Measurements from ENCODE around the gene SAE1. TPM values are rescaled to one million over a fixed set of nuclear protein-coding genes. Genes with fewer than 3 reads are reported as not detected.

SAE1 gene
- total RNA-seq, 1 experiment from 2014 or later: 234 TPM

- Histone ChIP-seq H4K8ac (replicated peaks; ENCODE audit: insufficient read length, low read depth, low read length) (no peak overlapping the region), H4K20me1 (ENCODE audit: control insufficient read depth, insufficient read depth, insufficient read length) (no peaks in the 10 kb centered on the region), H3K23ac (ENCODE audit: insufficient read length, low read depth, low read length) (no peak overlapping the region), H4K91ac (ENCODE audit: insufficient read length, low read depth, low read length) (no peak overlapping the region), H3K27me3 (ENCODE audit: insufficient read depth, low read length) (no peaks in the 10 kb centered on the region), H2BK15ac (ENCODE audit: low read depth, low read length) (no peak overlapping the region), H2BK20ac (ENCODE audit: low read depth, low read length, poor library complexity, severe bottlenecking) (no peak overlapping the region), H3T11ph (ENCODE audit: low read length) (no peak overlapping the region), H2BK5ac (ENCODE audit: insufficient read length, low read length) (no peak overlapping the region), H3K56ac (ENCODE audit: insufficient read length, low read depth, low read length) (no peak overlapping the region), H3K18ac (ENCODE audit: insufficient read length, low read depth, low read length) (no peak overlapping the region), H3K4me2 (ENCODE audit: insufficient read depth, insufficient read length, low read length) (no peak overlapping the region), H3K4ac (ENCODE audit: low read depth, low read length) (no peak overlapping the region), H3K9ac (ENCODE audit: extremely low read depth, insufficient read length, low read length) (no peak overlapping the region), H2BK12ac (ENCODE audit: insufficient read length, low read depth, low read length) (no peak overlapping the region), H3K27ac (ENCODE audit: insufficient read length, low read depth, low read length) (no peak overlapping the region), H3K79me2 (ENCODE audit: insufficient read depth, low read length) (peaks cover 5% of the 10 kb centered on the region; the same call in 1 of the 2 replicates), H2AK5ac (ENCODE audit: insufficient read length, low read length) (no peak overlapping the region), H2BK120ac (ENCODE audit: low read depth, low read length, poor library complexity, severe bottlenecking) (no peak overlapping the region), H3K23me2 (ENCODE audit: insufficient read length, low read depth, low read length, poor library complexity, severe bottlenecking) (no peaks in the 10 kb centered on the region), H3K4me1 (ENCODE audit: insufficient read depth, low read length) (no peaks in the 10 kb centered on the region), H3K79me1 (ENCODE audit: insufficient read depth, low read depth, low read length, poor library complexity, severe bottlenecking) (peaks cover 12% of the 10 kb centered on the region), H3K14ac (ENCODE audit: insufficient read depth, low read length) (no peak overlapping the region), H2AFZ (ENCODE audit: low read length) (no peak overlapping the region), H3K9me3 (ENCODE audit: control insufficient read depth, low read depth, low read length) (no peaks in the 10 kb centered on the region), H4K5ac (ENCODE audit: insufficient read length, low read depth, low read length) (no peak overlapping the region)
- Mint-ChIP-seq H3K27me3 (ENCODE audit: low read depth) (no peaks in the 10 kb centered on the region), H3K27ac (peak overlapping the region in 1 of 3 experiments; percentile 31; a peak in 2 of 7 replicates), H3K36me3 (ENCODE audit: insufficient read depth in 1 of 3, low read depth in 3 of 3) (peaks cover 58 to 93% (median 77%) of the 10 kb centered on the region in 3 experiments), H3K4me3 (no peak overlapping the region), H3K9me3 (peaks cover 0 to 4% of the 10 kb centered on the region in 2 experiments; a peak in 1 of 5 replicates), H3K4me1 (peaks cover 38 to 41% of the 10 kb centered on the region in 2 experiments)
- no peak for DNase-seq
- WGBS (ENCODE audit: extremely low coverage, insufficient read length, low lambda C conversion rate): no CpG with 5 or more reads among the region's 2 CpGs
- TF ChIP-seq CTCF (conservative IDR thresholded peaks at IDR 0.05): no peak
Measured at GRCh38 chr19:47152632-47153031, 22.0 kb downstream of the SAE1 start.

Measured in H9 (cell line).